A673 (cell line): ENCODE results near the gene ANGPTL1. TPM values are rescaled to one million over a fixed set of nuclear protein-coding genes. Genes with fewer than 3 reads are reported as not detected.

Experiments
- BruUV-seq: library from RNA; stranded (reverse); fragments of 400-500 nt; replicated peaks from 2 replicates; lab custom pipeline; 2021; lab: Mats Ljungman, UMichigan
- CTCF ChIA-PET: fragments of 300-600 bp; sonication (Branson Sonifier 250); formaldehyde crosslinking; loops from one replicate; lab custom pipeline; 2022; ENCODE audit warnings: antibody characterized with exemption; lab: Charles Lee
- POLR2A ChIA-PET: fragments of 300-600 bp; sonication (Branson Sonifier 250); formaldehyde crosslinking; loops from one replicate; lab custom pipeline; 2022; ENCODE audit warnings: antibody characterized with exemption; ENCODE audit not compliant: low non-redundant PET; lab: Charles Lee
- DNase-seq: peaks from one replicate; pipeline ENCODE4 v3.0.0-alpha.2; 2015; ENCODE audit warnings: low spot score
- H3K27ac ChIP-seq: fragments of 200-600 bp; sonication (generic); 2 replicates; pipeline ENCODE4 v1.5.1; 2016; ENCODE audit warnings: mixed run types, low read depth, mild to moderate bottlenecking, mixed read lengths, antibody characterized with exemption, low read length; ENCODE audit not compliant: poor library complexity, severe bottlenecking
- H3K27me3 ChIP-seq: fragments of 200-600 bp; sonication (generic); replicated peaks from 2 replicates; pipeline ENCODE4 v1.6.1; 2017; ENCODE audit warnings: mixed run types, low read depth, mild to moderate bottlenecking, mixed read lengths, antibody characterized with exemption, low read length; ENCODE audit not compliant: insufficient read depth, poor library complexity
- H3K36me3 ChIP-seq: fragments of 200-600 bp; sonication (generic); 2 replicates; pipeline ENCODE4 v1.6.1; 2016; ENCODE audit warnings: mixed run types, mild to moderate bottlenecking, mixed read lengths, antibody characterized with exemption, low read length; ENCODE audit not compliant: insufficient read depth, poor library complexity, severe bottlenecking
- H3K4me1 ChIP-seq: fragments of 200-600 bp; sonication (generic); 2 replicates; pipeline ENCODE4 v1.6.1; 2017; ENCODE audit warnings: mixed run types, mild to moderate bottlenecking, mixed read lengths, antibody characterized with exemption, low read length; ENCODE audit not compliant: insufficient read depth, poor library complexity, severe bottlenecking
- H3K4me3 ChIP-seq: fragments of 200-600 bp; sonication (generic); 2 replicates; pipeline ENCODE4 v1.5.1; 2016; ENCODE audit warnings: low read depth, mixed run types, mild to moderate bottlenecking, mixed read lengths, low read length; ENCODE audit not compliant: poor library complexity, severe bottlenecking
- H3K9me3 ChIP-seq: fragments of 200-600 bp; sonication (generic); 2 replicates; pipeline ENCODE4 v1.6.1; 2016; ENCODE audit warnings: mixed run types, low read depth, mild to moderate bottlenecking, mixed read lengths, antibody characterized with exemption, low read length; ENCODE audit not compliant: poor library complexity, severe bottlenecking
- CTCF ChIP-seq: fragments of 300-800, 200-600 bp; sonication (generic); conservative IDR thresholded peaks from 2 replicates; pipeline ENCODE4 v1.5.1; 2017; ENCODE audit warnings: low read depth, mild to moderate bottlenecking, antibody characterized with exemption, low read length, moderate library complexity, mixed read lengths
- EZH2 ChIP-seq: fragments of 200-600 bp; sonication (generic); IDR thresholded peaks from 2 replicates; pipeline ENCODE4 v1.6.1; 2017; ENCODE audit warnings: borderline replicate concordance, low read depth, mild to moderate bottlenecking, mixed read lengths, antibody characterized with exemption, low read length; ENCODE audit not compliant: poor library complexity, severe bottlenecking
- intact Hi-C: fragments of 100-400 bp; cut with micrococcal nuclease; formaldehyde crosslinking; loops from one replicate; pipeline ENCODE4 v1.10.0; 2022; ENCODE audit not compliant: unreplicated experiment
- total RNA-seq: library from RNA; stranded (reverse); gene quantifications from 2 replicates; pipeline ENCODE4 v1.2.3, GENCODE V29; 2021

ANGPTL1 gene
- total RNA-seq, 1 experiment from 2014 or later, result 6.8 TPM

GRCh38 chr1:178868706-178869105, 2.2 kb downstream of the ANGPTL1 start:
- H3K4me1 ChIP-seq, result peaks cover 55% of the 10 kb centered on the region
- DNase-seq, result no peak
- no peaks in the 10 kb centered on the region for H3K27me3 ChIP-seq
- peak overlapping the region; percentile 47 for H3K27ac ChIP-seq
- no peaks in the 10 kb centered on the region for H3K9me3 ChIP-seq
- H3K36me3 ChIP-seq, result no peaks in the 10 kb centered on the region
- POLR2A ChIA-PET, result no interaction called here
- H3K4me3 ChIP-seq, result peak overlapping the region; percentile 28
- intact Hi-C loops, result no loop called here
- CTCF ChIA-PET, result interaction anchor here (0.7 kb wide), 1 partner anchor 328 kb away, joined by 3 read pairs; no protein-coding TSS in a partner anchor
- TF ChIP-seq CTCF, result no peak
- TF ChIP-seq EZH2, result no peak
- no TSS peak for BruUV-seq

- TF ChIP-seq EZH2 (no peak), CTCF (no peak)
- no peak for DNase-seq
- Histone ChIP-seq H3K4me1 (peaks cover 52% of the 10 kb centered on the region), H3K27ac (no peak overlapping the region), H3K27me3 (no peaks in the 10 kb centered on the region), H3K4me3 (peak overlapping the region; percentile 28), H3K36me3 (no peaks in the 10 kb centered on the region), H3K9me3 (no peaks in the 10 kb centered on the region)
- no TSS peak for BruUV-seq
- ChIA-PET POLR2A (no interaction called here), CTCF (no interaction called here)
- intact Hi-C loops, result no loop called here
These were observed 3.2 kb downstream of the ANGPTL1 start for GRCh38 chr1:178867670-178868069.

- no peak overlapping the region for H3K4me3 ChIP-seq
- BruUV-seq, result no TSS peak
- no peak overlapping the region for H3K27ac ChIP-seq
- TF ChIP-seq CTCF (no peak), EZH2 (no peak)
- no peaks in the 10 kb centered on the region for H3K36me3 ChIP-seq
- DNase-seq, result peak; percentile 25
- ChIA-PET CTCF (no interaction called here), POLR2A (no interaction called here)
- no peaks in the 10 kb centered on the region for H3K27me3 ChIP-seq
- peaks cover 26% of the 10 kb centered on the region for H3K4me1 ChIP-seq
- H3K9me3 ChIP-seq, result no peaks in the 10 kb centered on the region
- intact Hi-C loops, result no loop called here
These were observed 6.6 kb downstream of the ANGPTL1 start for GRCh38 chr1:178864326-178864725.
